ENCODE data around the gene TNFRSF4. TPM values are rescaled to one million over a fixed set of nuclear protein-coding genes. Genes with fewer than 3 reads are reported as not detected.

TNFRSF4 gene
- total and polyA plus RNA-seq, 7 donors = 1.4 to 4.6 (median 3.5) TPM

DNA sequence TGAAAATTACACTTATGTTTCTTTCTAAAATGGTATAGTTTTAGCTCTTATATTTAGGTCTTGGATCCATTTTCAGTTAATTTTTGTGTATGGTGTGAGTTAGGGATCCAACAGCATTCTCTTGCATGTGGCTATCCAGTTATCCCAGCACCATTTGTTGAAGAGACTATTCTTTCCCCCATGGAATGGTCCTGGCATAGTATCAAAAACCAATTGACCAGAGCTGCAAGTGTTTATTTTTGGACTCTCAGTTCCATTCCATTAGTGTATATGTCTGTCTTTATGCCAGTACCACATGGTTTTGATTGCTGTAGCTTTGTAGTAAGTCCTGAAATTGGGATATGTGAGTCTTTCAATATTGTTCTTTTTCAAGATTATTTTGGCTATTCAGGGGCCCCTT lies 26.0 kb downstream of the TNFRSF4 start:
- ATAC-seq (no peak), DNase-seq (no peak)
- TF ChIP-seq, protein P1, sequence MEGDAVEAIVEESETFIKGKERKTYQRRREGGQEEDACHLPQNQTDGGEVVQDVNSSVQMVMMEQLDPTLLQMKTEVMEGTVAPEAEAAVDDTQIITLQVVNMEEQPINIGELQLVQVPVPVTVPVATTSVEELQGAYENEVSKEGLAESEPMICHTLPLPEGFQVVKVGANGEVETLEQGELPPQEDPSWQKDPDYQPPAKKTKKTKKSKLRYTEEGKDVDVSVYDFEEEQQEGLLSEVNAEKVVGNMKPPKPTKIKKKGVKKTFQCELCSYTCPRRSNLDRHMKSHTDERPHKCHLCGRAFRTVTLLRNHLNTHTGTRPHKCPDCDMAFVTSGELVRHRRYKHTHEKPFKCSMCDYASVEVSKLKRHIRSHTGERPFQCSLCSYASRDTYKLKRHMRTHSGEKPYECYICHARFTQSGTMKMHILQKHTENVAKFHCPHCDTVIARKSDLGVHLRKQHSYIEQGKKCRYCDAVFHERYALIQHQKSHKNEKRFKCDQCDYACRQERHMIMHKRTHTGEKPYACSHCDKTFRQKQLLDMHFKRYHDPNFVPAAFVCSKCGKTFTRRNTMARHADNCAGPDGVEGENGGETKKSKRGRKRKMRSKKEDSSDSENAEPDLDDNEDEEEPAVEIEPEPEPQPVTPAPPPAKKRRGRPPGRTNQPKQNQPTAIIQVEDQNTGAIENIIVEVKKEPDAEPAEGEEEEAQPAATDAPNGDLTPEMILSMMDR (IDR thresholded peaks at IDR 0.05) = no peak
- no peak overlapping the region for H3K4me3 ChIP-seq
- H3K9me3 ChIP-seq = no peaks in the 10 kb centered on the region
- H3K27me3 ChIP-seq (ENCODE audit: insufficient read depth in 3 of 3, low read length in 2 of 3) = peaks cover 0 to 4% (median 2%) of the 10 kb centered on the region in 3 donors
- H3K27ac ChIP-seq = no peak overlapping the region
- intact Hi-C loops (cut with DNase I) = no loop called here
- H3K4me1 ChIP-seq = no peaks in the 10 kb centered on the region
- no peaks in the 10 kb centered on the region for H3K36me3 ChIP-seq (ENCODE audit: insufficient read depth in 1 of 2, low read depth in 1 of 2)

DNA sequence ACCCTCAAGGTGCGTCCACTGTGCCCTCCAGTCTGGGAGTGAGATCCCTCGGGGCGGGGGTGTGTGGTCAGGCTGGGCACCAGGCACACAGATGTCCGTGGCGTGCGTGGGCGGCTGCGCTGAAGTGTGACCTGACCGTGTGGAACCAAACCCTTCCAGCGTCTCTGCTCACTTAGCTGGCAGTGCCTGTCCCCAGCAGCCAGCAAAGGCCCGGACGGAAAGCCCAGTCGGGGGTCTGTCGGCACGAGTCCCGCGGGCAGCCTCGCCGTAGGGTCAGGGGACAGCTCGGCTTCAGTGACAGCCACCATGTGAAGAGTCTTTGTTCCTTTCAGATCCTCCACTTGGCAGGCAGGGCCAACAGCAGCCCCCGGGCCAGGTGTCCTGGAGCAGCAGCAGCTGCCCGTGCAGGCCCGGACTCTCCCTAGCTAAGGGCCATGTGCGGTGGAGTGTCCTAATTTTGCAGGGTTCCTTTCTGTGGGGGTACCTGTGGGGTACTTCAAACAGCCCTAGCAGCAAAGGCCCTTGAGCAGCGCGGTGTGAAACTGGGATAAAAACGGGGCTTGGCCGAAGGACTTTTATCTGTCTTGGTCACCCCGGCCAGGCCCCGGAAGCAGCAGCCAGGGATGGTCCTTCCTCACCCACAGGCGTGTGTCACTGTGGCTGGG lies 28.7 kb downstream of the TNFRSF4 start:
- H3K27ac ChIP-seq = no peak overlapping the region
- H3K27me3 ChIP-seq (ENCODE audit: insufficient read depth in 3 of 3, low read length in 2 of 3) = peaks cover 0 to 20% (median 2%) of the 10 kb centered on the region in 3 donors
- H3K4me1 ChIP-seq = no peaks in the 10 kb centered on the region
- H3K9me3 ChIP-seq = no peaks in the 10 kb centered on the region
- no peaks in the 10 kb centered on the region for H3K36me3 ChIP-seq (ENCODE audit: insufficient read depth in 1 of 2, low read depth in 1 of 2)
- intact Hi-C loops (cut with DNase I) = no loop called here
- H3K4me3 ChIP-seq = no peak overlapping the region
- DNase-seq (peak in 1 of 2 donors; percentile 13), ATAC-seq (no peak)
- TF ChIP-seq, protein P1 (IDR thresholded peaks at IDR 0.05) = no peak
- WGBS, 3 donors = 39 to 58% (median 48%) methylated on average over 31 of the region's 31 CpGs

DNA sequence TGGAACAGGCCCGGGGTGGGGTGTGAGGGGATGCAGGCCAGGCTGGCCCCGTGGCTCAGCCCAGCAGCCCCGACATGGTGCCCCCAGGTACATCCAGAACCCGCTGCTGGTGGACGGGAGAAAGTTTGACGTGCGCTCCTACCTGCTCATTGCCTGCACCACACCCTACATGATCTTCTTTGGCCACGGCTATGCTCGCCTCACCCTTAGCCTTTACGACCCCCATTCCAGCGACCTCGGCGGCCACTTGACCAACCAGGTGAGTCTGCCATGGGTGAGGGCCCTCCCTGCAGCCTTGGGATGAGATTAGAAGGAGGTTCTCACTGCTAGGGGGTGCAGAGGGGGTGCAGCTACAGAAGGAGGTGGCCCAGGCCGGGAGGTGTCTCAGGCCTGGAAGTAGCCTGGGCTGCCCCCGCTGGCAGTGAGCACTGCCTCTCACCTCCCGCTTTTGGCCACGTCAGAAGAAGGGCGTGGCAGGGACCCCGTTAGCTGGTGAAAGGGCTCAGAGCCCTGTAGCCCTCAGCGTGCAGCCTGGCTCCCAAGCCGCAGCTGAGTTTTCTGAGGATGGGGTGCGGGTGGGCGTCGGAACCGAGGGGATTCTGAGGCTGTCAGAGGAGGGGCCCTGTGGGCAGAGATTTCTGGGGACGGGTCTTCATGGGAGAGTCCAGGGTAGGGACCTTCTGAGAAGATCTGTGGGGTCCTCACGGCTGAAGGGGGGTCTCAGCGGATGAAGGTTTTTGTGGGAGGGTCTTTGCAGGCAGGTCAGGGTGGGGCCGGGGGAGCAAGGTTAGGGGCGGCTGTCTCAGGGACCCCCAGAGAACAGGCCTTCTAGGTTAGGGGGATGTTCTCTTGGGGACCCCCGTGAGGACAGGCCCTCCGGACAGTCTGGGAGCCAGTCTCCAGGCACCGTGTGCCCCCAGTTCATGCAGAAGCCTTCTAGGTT lies 29.8 kb downstream of the TNFRSF4 start:
- TF ChIP-seq, protein P1 (IDR thresholded peaks at IDR 0.05) = no peak
- intact Hi-C loops (cut with DNase I) = no loop called here
- Histone ChIP-seq H3K4me1 (no peaks in the 10 kb centered on the region), H3K27ac (no peak overlapping the region), H3K9me3 (no peaks in the 10 kb centered on the region), H3K27me3 (ENCODE audit: insufficient read depth in 3 of 3, low read length in 2 of 3) (peaks cover 0 to 30% (median 2%) of the 10 kb centered on the region in 3 donors), H3K4me3 (no peak overlapping the region), H3K36me3 (ENCODE audit: insufficient read depth in 1 of 2, low read depth in 1 of 2) (no peaks in the 10 kb centered on the region)
- ATAC-seq (no peak), DNase-seq (peak in 1 of 2 donors; percentile 12)
- WGBS, 3 donors = 86 to 90% (median 89%) methylated on average over 30 to 32 of the region's 33 CpGs

DNA sequence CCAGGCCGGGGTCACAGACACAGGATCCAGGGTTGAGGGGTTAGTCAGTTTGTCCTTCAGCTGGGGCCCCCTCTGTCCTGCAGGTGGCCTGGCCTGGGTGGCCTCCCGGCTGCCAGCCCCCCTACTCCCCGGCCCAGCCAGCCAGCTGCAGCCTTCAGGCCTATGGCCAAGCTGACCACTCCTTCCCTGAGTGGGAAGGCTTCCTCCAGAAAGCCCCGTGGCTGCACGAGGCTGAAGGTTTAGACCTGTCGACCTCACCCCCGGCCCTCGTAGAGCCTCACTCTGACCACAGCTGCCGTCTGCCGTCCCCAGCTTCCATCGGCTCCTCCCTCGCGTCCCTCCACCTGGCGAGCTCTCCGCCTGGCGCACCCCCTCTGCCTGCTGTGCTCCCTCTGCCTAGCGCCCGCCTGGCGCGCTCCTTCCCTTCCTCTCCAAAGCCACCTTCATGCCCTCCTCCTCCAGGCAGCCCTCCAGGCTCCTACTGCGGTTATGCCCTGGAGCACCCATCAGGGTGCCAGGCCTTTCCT lies 30.7 kb downstream of the TNFRSF4 start:
- 53 to 58% (median 55%) methylated on average over 20 to 21 of the region's 21 CpGs for WGBS, 3 donors
- Histone ChIP-seq H3K27me3 (ENCODE audit: insufficient read depth in 3 of 3, low read length in 2 of 3) (peaks cover 0 to 33% (median 2%) of the 10 kb centered on the region in 3 donors), H3K27ac (no peak overlapping the region), H3K4me3 (no peak overlapping the region), H3K36me3 (ENCODE audit: insufficient read depth in 1 of 2, low read depth in 1 of 2) (no peaks in the 10 kb centered on the region), H3K9me3 (no peaks in the 10 kb centered on the region), H3K4me1 (no peaks in the 10 kb centered on the region)
- intact Hi-C loops (cut with DNase I) = no loop called here
- TF ChIP-seq, protein P1 (IDR thresholded peaks at IDR 0.05) = no peak
- DNase-seq (peak; percentile 10 to 48), ATAC-seq (peak in 1 of 4 donors; percentile 9)

Data from psoas muscle (tissue), 8 donors.